T-cell (primary cell): ENCODE data around the gene SELP. TPM values are rescaled to one million over a fixed set of nuclear protein-coding genes. Genes with fewer than 3 reads are reported as not detected.

ENCODE experiments used
- ATAC-seq, 4 experiments: fragments of 200-7000 bp in 3 of 4; fragments of 150-1000 bp in 1 of 4; cut with Tn5 transposase; replicated peaks in 1 of 4; 1 replicate in 3 of 4; 2 replicates in 1 of 4; pipeline ENCODE4 v1.10.0; 2021; ENCODE audit warnings: moderate library complexity in 3 of 4, mild to moderate bottlenecking in 2 of 4, moderate number of reproducible peaks in 1 of 4
- CTCF ChIA-PET, 2 donors: fragments of 300-600 bp; sonication (Branson Sonifier 250); formaldehyde crosslinking; loops; one replicate each; lab custom pipeline; 2022; ENCODE audit warnings: antibody characterized with exemption in 2 of 2; lab: Charles Lee
- POLR2A ChIA-PET, 2 donors: fragments of 300-600 bp; sonication (Branson Sonifier 250); formaldehyde crosslinking; loops; one replicate each; lab custom pipeline; 2022; ENCODE audit warnings: antibody characterized with exemption in 2 of 2; lab: Charles Lee
- DNase-seq, 35 experiments: peaks; one replicate each; pipeline versions ENCODE4 v3.0.0 to v3.0.0-alpha.2; 2013 to 2023
- H3K27ac ChIP-seq: one replicate; pipeline ENCODE4 v1.5.1; 2013; ENCODE audit warnings: low read length
- H3K27me3 ChIP-seq, 2 experiments: replicated peaks in 1 of 2; 1 replicate in 1 of 2; 2 replicates in 1 of 2; pipeline versions ENCODE4 v1.6.1 to v1.7.0; 2013; ENCODE audit warnings: low read length in 1 of 2, mixed read lengths in 1 of 2; ENCODE audit not compliant: control insufficient read depth in 2 of 2, insufficient read depth in 2 of 2; ENCODE audit errors: extremely low read depth in 1 of 2
- H3K36me3 ChIP-seq, 2 donors: 1 replicate in 1 of 2; 2 replicates in 1 of 2; pipeline versions ENCODE4 v1.6.1 to v1.7.0; 2013; ENCODE audit warnings: low read length in 1 of 2; ENCODE audit not compliant: control insufficient read depth in 2 of 2, insufficient read depth in 1 of 2; ENCODE audit errors: extremely low read depth in 1 of 2
- H3K4me1 ChIP-seq, 2 experiments: 1 replicate in 1 of 2; 2 replicates in 1 of 2; pipeline versions ENCODE4 v1.6.1 to v1.7.0; 2013; ENCODE audit warnings: low read length in 2 of 2, mixed read lengths in 1 of 2; ENCODE audit not compliant: insufficient read depth in 2 of 2, control insufficient read depth in 1 of 2; ENCODE audit errors: extremely low read depth in 1 of 2
- H3K4me3 ChIP-seq, 2 donors: 1 replicate in 1 of 2; 2 replicates in 1 of 2; pipeline versions ENCODE4 v1.5.1 to v1.7.0; 2013; ENCODE audit warnings: mild to moderate bottlenecking in 2 of 2, low read length in 1 of 2, moderate library complexity in 1 of 2; ENCODE audit not compliant: control insufficient read depth in 1 of 2; ENCODE audit errors: extremely low read depth in 1 of 2
- H3K9me3 ChIP-seq: 2 replicates; pipeline ENCODE4 v1.7.0; 2013
- H3K27ac Mint-ChIP-seq, 2 donors: one replicate each; pipeline ENCODE4 v1.8.0; 2020 to 2021; ENCODE audit warnings: mild to moderate bottlenecking in 2 of 2, mixed read lengths in 2 of 2
- H3K27me3 Mint-ChIP-seq, 2 donors: one replicate each; pipeline ENCODE4 v1.8.0; 2021 to 2022; ENCODE audit warnings: mixed read lengths in 2 of 2
- H3K36me3 Mint-ChIP-seq: one replicate; pipeline ENCODE4 v1.8.0; 2021; ENCODE audit warnings: mixed read lengths
- H3K4me1 Mint-ChIP-seq, 3 donors: one replicate each; pipeline ENCODE4 v1.8.0; 2020 to 2022; ENCODE audit warnings: mixed read lengths in 3 of 3, mild to moderate bottlenecking in 1 of 3
- H3K4me3 Mint-ChIP-seq, 3 donors: one replicate each; pipeline ENCODE4 v1.8.0; 2020 to 2022; ENCODE audit warnings: mild to moderate bottlenecking in 3 of 3, mixed read lengths in 3 of 3, moderate library complexity in 3 of 3
- H3K9me3 Mint-ChIP-seq, 3 donors: one replicate each; pipeline ENCODE4 v1.8.0; 2020 to 2022; ENCODE audit warnings: mixed read lengths in 3 of 3
- WGBS: methylation state at CpG from one replicate; pipeline ENCODE4 v1.1.5; 2013; ENCODE audit warnings: missing lambda C conversion rate; ENCODE audit not compliant: insufficient coverage; 5-methylcytosine and 5-hydroxymethylcytosine counted together
- total RNA-seq, 35 experiments: library from RNA in 6 of 35; stranded (reverse) in 6 of 35; fragments of 120-200 nt in 1 of 35; gene quantifications; one replicate each; pipeline versions ENCODE4 v1.2.1 to v1.2.4 and lab custom pipeline; 2013 to 2026

The SELP gene
- total RNA-seq, 5 donors from 2014 or later (not counting 1 experiment from before 2014, with no cell fraction given): 1.3 to 3.4 (median 1.9) TPM

DNA sequence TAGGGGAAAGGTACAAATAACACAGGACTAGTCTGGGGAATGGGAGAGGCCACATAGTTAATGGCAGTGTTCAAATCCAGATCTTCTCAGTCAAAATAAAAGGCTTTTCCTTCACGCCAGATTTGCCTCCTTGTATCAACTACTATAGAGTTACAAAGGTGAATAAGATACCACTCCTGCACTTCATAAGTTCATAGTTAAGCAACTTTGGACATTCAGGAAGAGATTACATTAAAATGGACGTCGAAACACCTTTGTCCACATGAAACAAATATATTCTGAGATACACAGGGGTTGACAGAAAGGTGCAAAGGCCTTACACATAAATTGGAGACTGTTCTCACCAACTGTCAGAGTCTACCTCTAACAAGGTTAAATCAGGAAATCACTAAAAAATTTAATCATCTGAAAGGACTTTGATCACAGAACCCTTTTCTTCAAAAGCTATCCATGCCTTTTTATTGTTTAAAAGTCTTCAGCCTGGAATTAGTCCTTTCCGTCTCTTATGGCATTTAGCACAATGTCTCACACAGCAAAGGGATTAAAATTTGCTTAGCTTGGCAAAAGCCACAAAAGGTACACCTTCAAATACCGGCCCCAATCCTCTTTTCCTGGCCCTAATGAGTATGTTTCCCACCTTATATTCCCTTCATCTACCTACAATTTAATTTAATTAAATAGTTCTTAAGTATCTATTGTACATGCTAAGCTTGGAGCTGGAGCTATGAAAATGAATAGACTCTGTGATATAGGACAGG lies 51.8 kb downstream of the SELP start:
- ATAC-seq (no peak), DNase-seq (no peak)
- peaks cover 0 to 3% (median 2%) of the 10 kb centered on the region in 3 donors for H3K4me1 Mint-ChIP-seq
- WGBS: 100% methylated on average over 2 of the region's 5 CpGs
- ChIA-PET POLR2A (interaction anchor here in 1 of 2 donors (1.0 kb wide), 1 partner anchor 9 kb away, joined by 3 read pairs; no protein-coding TSS in a partner anchor), CTCF (interaction anchor here (0.5 to 1.6 kb wide), 3 partner anchors 8 to 23 kb away, joined by 3 to 4 read pairs (median 3); partner anchors contain the start of gene F5 (in 1 of the 2))
- Histone ChIP-seq H3K4me1 (no peaks in the 10 kb centered on the region), H3K4me3 (no peak overlapping the region), H3K36me3 (no peaks in the 10 kb centered on the region), H3K9me3 (no peaks in the 10 kb centered on the region), H3K27me3 (no peaks in the 10 kb centered on the region), H3K27ac (no peak overlapping the region)
- no peak overlapping the region for H3K27ac Mint-ChIP-seq
- H3K4me3 Mint-ChIP-seq: no peak overlapping the region
- no peaks in the 10 kb centered on the region for H3K9me3 Mint-ChIP-seq
- H3K27me3 Mint-ChIP-seq: peaks cover 0 to 1% of the 10 kb centered on the region in 2 donors
- peaks cover 12% of the 10 kb centered on the region for H3K36me3 Mint-ChIP-seq

DNA sequence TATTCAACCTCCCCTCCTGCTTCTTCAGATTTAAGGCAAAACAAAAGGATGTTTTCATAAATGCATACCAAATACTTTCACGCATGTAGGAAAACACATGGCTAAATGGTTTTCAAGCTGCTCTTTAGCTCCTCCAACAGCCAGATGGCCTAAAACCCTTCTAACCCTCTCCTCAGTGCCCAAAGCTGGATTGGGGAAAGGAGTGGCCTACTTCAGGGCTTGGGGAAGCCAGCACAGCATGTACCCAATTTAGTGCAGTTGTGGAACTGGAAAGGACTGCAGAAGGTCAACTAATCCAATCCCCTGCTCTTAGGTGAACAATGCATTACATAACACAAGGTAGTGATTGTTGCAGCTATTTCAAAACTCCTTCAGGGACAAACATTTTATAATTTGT lies 53.0 kb downstream of the SELP start:
- no peak for DNase-seq
- H3K27ac Mint-ChIP-seq: no peak overlapping the region
- Histone ChIP-seq H3K4me1 (no peaks in the 10 kb centered on the region), H3K4me3 (no peak overlapping the region), H3K9me3 (no peaks in the 10 kb centered on the region), H3K36me3 (no peaks in the 10 kb centered on the region), H3K27me3 (no peaks in the 10 kb centered on the region), H3K27ac (no peak overlapping the region)
- H3K36me3 Mint-ChIP-seq: peaks cover 9% of the 10 kb centered on the region
- H3K27me3 Mint-ChIP-seq: peaks cover 0 to 1% of the 10 kb centered on the region in 2 donors
- ATAC-seq: no peak
- H3K4me3 Mint-ChIP-seq: no peak overlapping the region
- no peaks in the 10 kb centered on the region for H3K9me3 Mint-ChIP-seq
- 100% methylated on average over 1 of the region's 1 CpG for WGBS
- ChIA-PET CTCF (no interaction called here), POLR2A (interaction anchor here in 1 of 2 donors (0.6 to 1.0 kb wide), 2 partner anchors 8 to 28 kb away, joined by 3 read pairs; no protein-coding TSS in a partner anchor)
- peaks cover 2 to 7% (median 5%) of the 10 kb centered on the region in 3 donors for H3K4me1 Mint-ChIP-seq

GRCh38 chr1:169576241-169576934 lies 53.5 kb downstream of the SELP start:
- ChIA-PET POLR2A (interaction anchor here in 1 of 2 donors (0.6 kb wide), 1 partner anchor 28 kb away, joined by 3 read pairs; no protein-coding TSS in a partner anchor), CTCF (no interaction called here)
- Histone ChIP-seq H3K4me3 (no peak overlapping the region), H3K27ac (no peak overlapping the region), H3K27me3 (no peaks in the 10 kb centered on the region), H3K36me3 (no peaks in the 10 kb centered on the region), H3K9me3 (no peaks in the 10 kb centered on the region), H3K4me1 (no peaks in the 10 kb centered on the region)
- DNase-seq: no peak
- no peak for ATAC-seq
- Mint-ChIP-seq H3K27me3 (peaks cover 0 to 1% of the 10 kb centered on the region in 2 donors), H3K9me3 (no peaks in the 10 kb centered on the region), H3K36me3 (peaks cover 13% of the 10 kb centered on the region), H3K4me1 (peaks cover 7 to 13% (median 10%) of the 10 kb centered on the region in 3 donors), H3K4me3 (no peak overlapping the region), H3K27ac (peak overlapping the region in 1 of 2 donors; percentile 19)
- 88% methylated on average over 2 of the region's 5 CpGs for WGBS

- Histone ChIP-seq H3K4me1 (no peaks in the 10 kb centered on the region), H3K4me3 (no peak overlapping the region), H3K27me3 (no peaks in the 10 kb centered on the region), H3K9me3 (no peaks in the 10 kb centered on the region), H3K27ac (no peak overlapping the region), H3K36me3 (no peaks in the 10 kb centered on the region)
- ChIA-PET POLR2A (no interaction called here), CTCF (no interaction called here)
- no peak for DNase-seq
- Mint-ChIP-seq H3K4me1 (peaks cover 10 to 16% (median 13%) of the 10 kb centered on the region in 3 donors), H3K4me3 (no peak overlapping the region), H3K36me3 (peaks cover 15% of the 10 kb centered on the region), H3K27ac (no peak overlapping the region), H3K9me3 (no peaks in the 10 kb centered on the region), H3K27me3 (peaks cover 0 to 1% of the 10 kb centered on the region in 2 donors)
- ATAC-seq: no peak
- WGBS: no CpG with 5 or more reads among the region's 4 CpGs
Observed at GRCh38 chr1:169574336-169574735, 55.6 kb downstream of the SELP start.

GRCh38 chr1:169572187-169572586 lies 57.7 kb downstream of the SELP start:
- Histone ChIP-seq H3K4me3 (no peak overlapping the region), H3K27me3 (no peaks in the 10 kb centered on the region), H3K36me3 (no peaks in the 10 kb centered on the region), H3K9me3 (no peaks in the 10 kb centered on the region), H3K4me1 (no peaks in the 10 kb centered on the region), H3K27ac (peak overlapping the region; percentile 50)
- ChIA-PET CTCF (no interaction called here), POLR2A (no interaction called here)
- ATAC-seq (peak in 2 of 4 experiments; percentile 36 to 40), DNase-seq (peak in 1 of 35 experiments; percentile 12)
- Mint-ChIP-seq H3K36me3 (peaks cover 15% of the 10 kb centered on the region), H3K27ac (peak overlapping the region in 1 of 2 donors; percentile 80), H3K9me3 (no peaks in the 10 kb centered on the region), H3K4me3 (no peak overlapping the region), H3K27me3 (peaks cover 0 to 1% of the 10 kb centered on the region in 2 donors), H3K4me1 (peaks cover 10 to 16% (median 13%) of the 10 kb centered on the region in 3 donors)
- WGBS: no CpG with 5 or more reads among the region's 1 CpG

DNA sequence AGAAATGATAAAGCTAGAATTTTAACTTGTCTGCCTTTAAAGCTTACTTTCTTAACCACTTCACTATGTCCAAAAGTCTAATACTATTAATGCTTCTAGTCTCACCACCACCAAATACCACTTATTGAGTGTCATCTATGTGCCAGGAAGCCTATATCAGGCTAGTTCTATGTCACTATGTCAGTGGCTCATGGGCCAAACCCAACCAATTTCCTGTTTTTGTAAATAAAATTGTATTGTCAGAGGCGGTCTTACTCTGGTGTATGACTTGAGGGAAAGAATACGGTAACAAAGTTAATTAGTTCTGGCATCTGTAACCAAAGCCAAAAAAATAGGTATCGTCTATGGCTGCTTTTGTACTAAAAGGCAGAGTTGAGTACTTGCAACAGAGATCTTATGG lies 58.5 kb downstream of the SELP start:
- Mint-ChIP-seq H3K4me3 (no peak overlapping the region), H3K27ac (peak overlapping the region; percentile 49 to 80), H3K9me3 (no peaks in the 10 kb centered on the region), H3K36me3 (peaks cover 15% of the 10 kb centered on the region), H3K4me1 (peaks cover 10 to 16% (median 13%) of the 10 kb centered on the region in 3 donors), H3K27me3 (no peaks in the 10 kb centered on the region)
- Histone ChIP-seq H3K4me1 (no peaks in the 10 kb centered on the region), H3K27ac (peak overlapping the region; percentile 50), H3K36me3 (no peaks in the 10 kb centered on the region), H3K4me3 (no peak overlapping the region), H3K27me3 (no peaks in the 10 kb centered on the region), H3K9me3 (no peaks in the 10 kb centered on the region)
- WGBS: 100% methylated on average over 1 of the region's 3 CpGs
- CTCF ChIA-PET: no interaction called here
- DNase-seq: no peak
- POLR2A ChIA-PET: interaction anchor here in 1 of 2 donors (0.6 kb wide), 1 partner anchor 1947 kb away, joined by 3 read pairs; no protein-coding TSS in a partner anchor
- peak in 3 of 4 experiments; percentile 46 to 72 (median 57) for ATAC-seq
